ENCODE data around the gene S100A9.

The S100A9 gene

GRCh38 chr1:153379591-153379990, 21.9 kb downstream of the S100A9 start:
- no peak overlapping the region for H3K4me3 ChIP-seq (ENCODE audit: control insufficient read depth, low read depth, low read length)
- no peak for DNase-seq (ENCODE audit: low read depth)
- no peak for TF ChIP-seq CTCF (IDR thresholded peaks at IDR 0.05; ENCODE audit: control insufficient read depth, insufficient read depth, low read depth, low read length, missing control alignments)

- no peak for TF ChIP-seq CTCF (IDR thresholded peaks at IDR 0.05; ENCODE audit: control insufficient read depth, insufficient read depth, low read depth, low read length, missing control alignments)
- no peak overlapping the region for H3K4me3 ChIP-seq (ENCODE audit: control insufficient read depth, low read depth, low read length)
- DNase-seq (ENCODE audit: low read depth) = no peak
These were observed 23.1 kb downstream of the S100A9 start for GRCh38 chr1:153380711-153381110.

GRCh38 chr1:153384958-153385580, 27.4 kb downstream of the S100A9 start:
- no peak for DNase-seq (ENCODE audit: low read depth)
- no peak overlapping the region for H3K4me3 ChIP-seq (ENCODE audit: control insufficient read depth, low read depth, low read length)
- no peak for TF ChIP-seq CTCF (IDR thresholded peaks at IDR 0.05; ENCODE audit: control insufficient read depth, insufficient read depth, low read depth, low read length, missing control alignments)

- DNase-seq (ENCODE audit: low read depth) = no peak
- no peak overlapping the region for H3K4me3 ChIP-seq (ENCODE audit: control insufficient read depth, low read depth, low read length)
- TF ChIP-seq CTCF (IDR thresholded peaks at IDR 0.05; ENCODE audit: control insufficient read depth, insufficient read depth, low read depth, low read length, missing control alignments) = no peak
These were observed 28.8 kb downstream of the S100A9 start for GRCh38 chr1:153386500-153386901.

GRCh38 chr1:153387001-153387400, 29.3 kb downstream of the S100A9 start:
- H3K4me3 ChIP-seq (ENCODE audit: control insufficient read depth, low read depth, low read length) = no peak overlapping the region
- DNase-seq (ENCODE audit: low read depth) = no peak
- TF ChIP-seq CTCF (IDR thresholded peaks at IDR 0.05; ENCODE audit: control insufficient read depth, insufficient read depth, low read depth, low read length, missing control alignments) = no peak

GRCh38 chr1:153387785-153388184, 30.1 kb downstream of the S100A9 start:
- no peak for DNase-seq (ENCODE audit: low read depth)
- no peak for TF ChIP-seq CTCF (IDR thresholded peaks at IDR 0.05; ENCODE audit: control insufficient read depth, insufficient read depth, low read depth, low read length, missing control alignments)
- H3K4me3 ChIP-seq (ENCODE audit: control insufficient read depth, low read depth, low read length) = no peak overlapping the region

GRCh38 chr1:153389401-153389800, 31.7 kb downstream of the S100A9 start:
- TF ChIP-seq CTCF (IDR thresholded peaks at IDR 0.05; ENCODE audit: control insufficient read depth, insufficient read depth, low read depth, low read length, missing control alignments) = no peak
- H3K4me3 ChIP-seq (ENCODE audit: control insufficient read depth, low read depth, low read length) = no peak overlapping the region
- no peak for DNase-seq (ENCODE audit: low read depth)

Data from AG09309 (cell line).